WERI-Rb-1 (cell line): ENCODE results near the gene CALD1.

ENCODE experiments used
- DNase-seq: peaks from one replicate; pipeline ENCODE4 v3.0.0-alpha.2; 2020
- H3K27ac ChIP-seq: fragments of 250-450 bp; sonication (Bioruptor Pico); 2 replicates; pipeline ENCODE4 v1.5.1; 2020; ENCODE audit warnings: mild to moderate bottlenecking, moderate library complexity
- H3K27me3 ChIP-seq: fragments of 250-450 bp; sonication (Bioruptor Pico); 2 replicates; pipeline ENCODE4 v1.5.1; 2021; ENCODE audit warnings: mild to moderate bottlenecking, low read depth, moderate library complexity; ENCODE audit not compliant: insufficient read depth, severe bottlenecking
- H3K36me3 ChIP-seq: fragments of 250-450 bp; sonication (Bioruptor Pico); 2 replicates; pipeline ENCODE4 v1.5.1; 2020; ENCODE audit warnings: mild to moderate bottlenecking, moderate library complexity
- H3K4me3 ChIP-seq: 2 replicates; pipeline ENCODE4 v1.5.1; 2011; ENCODE audit warnings: low read depth, mild to moderate bottlenecking, control low read depth, low read length
- H3K9me3 ChIP-seq: fragments of 250-450 bp; sonication (Bioruptor Pico); 2 replicates; pipeline ENCODE4 v1.5.1; 2021; ENCODE audit warnings: mild to moderate bottlenecking, moderate library complexity; ENCODE audit not compliant: severe bottlenecking
- CTCF ChIP-seq: IDR thresholded peaks from 2 replicates; pipeline ENCODE4 v1.5.1; 2011; ENCODE audit warnings: low read depth, mild to moderate bottlenecking, control low read depth, inconsistent platforms, low read length

The CALD1 gene

GRCh38 chr7:134855442-134855841 is 76.0 kb downstream of the CALD1 start:
- Histone ChIP-seq H3K27ac (no peak overlapping the region), H3K9me3 (no peaks in the 10 kb centered on the region), H3K27me3 (no peaks in the 10 kb centered on the region), H3K4me3 (no peak overlapping the region), H3K36me3 (no peaks in the 10 kb centered on the region)
- DNase-seq: no peak
- no peak for TF ChIP-seq CTCF

GRCh38 chr7:134856091-134856490 is 76.7 kb downstream of the CALD1 start:
- Histone ChIP-seq H3K27ac (no peak overlapping the region), H3K36me3 (no peaks in the 10 kb centered on the region), H3K4me3 (no peak overlapping the region), H3K27me3 (no peaks in the 10 kb centered on the region), H3K9me3 (no peaks in the 10 kb centered on the region)
- DNase-seq: no peak
- no peak for TF ChIP-seq CTCF

- Histone ChIP-seq H3K9me3 (no peaks in the 10 kb centered on the region), H3K36me3 (no peaks in the 10 kb centered on the region), H3K4me3 (no peak overlapping the region), H3K27ac (no peak overlapping the region), H3K27me3 (no peaks in the 10 kb centered on the region)
- TF ChIP-seq CTCF: no peak
- no peak for DNase-seq
Measured at GRCh38 chr7:134856691-134857090, 77.3 kb downstream of the CALD1 start.

GRCh38 chr7:134857958-134858357 is 78.5 kb downstream of the CALD1 start:
- no peak overlapping the region for H3K4me3 ChIP-seq
- no peak for TF ChIP-seq CTCF
- no peaks in the 10 kb centered on the region for H3K27me3 ChIP-seq
- H3K36me3 ChIP-seq: no peaks in the 10 kb centered on the region
- DNase-seq: no peak
- H3K27ac ChIP-seq: no peak overlapping the region
- H3K9me3 ChIP-seq: no peaks in the 10 kb centered on the region

- Histone ChIP-seq H3K9me3 (no peaks in the 10 kb centered on the region), H3K36me3 (no peaks in the 10 kb centered on the region), H3K27ac (no peak overlapping the region), H3K27me3 (no peaks in the 10 kb centered on the region), H3K4me3 (no peak overlapping the region)
- no peak for DNase-seq
- no peak for TF ChIP-seq CTCF
Measured at GRCh38 chr7:134859783-134860182, 80.3 kb downstream of the CALD1 start.

GRCh38 chr7:134865001-134865845 is 85.8 kb downstream of the CALD1 start:
- Histone ChIP-seq H3K4me3 (no peak overlapping the region), H3K9me3 (no peaks in the 10 kb centered on the region), H3K27me3 (no peaks in the 10 kb centered on the region), H3K27ac (no peak overlapping the region), H3K36me3 (no peaks in the 10 kb centered on the region)
- DNase-seq: no peak
- TF ChIP-seq CTCF: no peak
